COLO829 (cell line): ENCODE measurements around the gene NEURL4.

Experiments used
- DNase-seq: peaks from one replicate; pipeline ENCODE4 v3.0.0; 2012; ENCODE audit warnings: low spot score

NEURL4 gene

DNA sequence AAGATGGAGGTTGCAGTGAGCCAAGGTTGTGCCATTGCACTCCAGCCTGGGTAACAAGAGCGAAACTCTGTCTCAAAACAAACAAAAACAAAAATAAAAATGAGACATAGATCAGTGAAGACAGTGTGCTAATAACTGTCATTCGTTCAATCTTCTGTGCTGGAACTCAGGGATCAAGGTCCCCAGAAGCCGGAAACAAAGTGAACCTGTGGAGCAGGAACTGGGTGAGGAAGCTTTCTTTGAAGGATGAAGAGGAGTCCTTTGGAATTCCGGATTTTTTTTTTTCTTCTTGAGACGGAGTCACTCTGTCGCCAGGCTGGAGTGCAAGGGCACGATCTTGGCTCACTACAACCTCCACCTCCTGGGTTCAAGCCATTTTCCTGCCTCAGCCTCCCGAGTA is 49.7 kb downstream of the NEURL4 start:
- no peak for DNase-seq

- no peak for DNase-seq
Observed at GRCh38 chr17:7266784-7267183, 62.4 kb downstream of the NEURL4 start.
